ENCODE data around the gene PRSS22. TPM values are rescaled to one million over a fixed set of nuclear protein-coding genes. Genes with fewer than 3 reads are reported as not detected.

The PRSS22 gene
- total RNA-seq, 1 experiment from 2014 or later = 114 TPM

DNA sequence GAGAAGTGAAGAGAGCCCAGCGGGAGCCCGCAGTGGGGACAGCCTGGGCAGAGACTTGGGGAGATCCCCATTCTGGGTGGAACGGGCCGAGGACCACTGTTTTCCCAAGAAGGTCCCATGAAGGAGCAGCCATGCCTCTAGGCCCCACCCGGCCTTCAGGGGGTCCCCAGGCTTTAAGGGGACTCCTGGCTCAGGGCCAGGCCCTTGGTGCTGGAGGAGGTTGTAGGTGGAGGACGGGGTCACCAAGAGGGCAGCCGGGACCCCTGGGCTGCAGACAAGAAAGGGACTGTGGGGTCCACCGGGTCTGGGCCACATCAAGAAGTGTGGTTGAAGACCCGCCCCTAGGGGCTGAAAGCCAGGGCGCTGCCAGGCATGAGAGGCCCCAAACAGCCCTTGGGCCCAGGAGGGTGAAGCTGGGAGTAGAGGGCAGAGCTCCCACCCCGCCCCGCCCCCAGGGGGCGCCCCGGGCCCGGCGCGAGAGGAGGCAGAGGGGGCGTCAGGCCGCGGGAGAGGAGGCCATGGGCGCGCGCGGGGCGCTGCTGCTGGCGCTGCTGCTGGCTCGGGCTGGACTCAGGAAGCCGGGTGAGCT, 41.1 kb downstream of the PRSS22 start, which contains the start of gene PRSS21:
Gene PRSS21 (plus strand): TSS at position 487 of the 589 bp plus-strand sequence. CDS start 32 bp downstream, at position 519.
- no peak for DNase-seq (ENCODE audit: low spot score)

DNA sequence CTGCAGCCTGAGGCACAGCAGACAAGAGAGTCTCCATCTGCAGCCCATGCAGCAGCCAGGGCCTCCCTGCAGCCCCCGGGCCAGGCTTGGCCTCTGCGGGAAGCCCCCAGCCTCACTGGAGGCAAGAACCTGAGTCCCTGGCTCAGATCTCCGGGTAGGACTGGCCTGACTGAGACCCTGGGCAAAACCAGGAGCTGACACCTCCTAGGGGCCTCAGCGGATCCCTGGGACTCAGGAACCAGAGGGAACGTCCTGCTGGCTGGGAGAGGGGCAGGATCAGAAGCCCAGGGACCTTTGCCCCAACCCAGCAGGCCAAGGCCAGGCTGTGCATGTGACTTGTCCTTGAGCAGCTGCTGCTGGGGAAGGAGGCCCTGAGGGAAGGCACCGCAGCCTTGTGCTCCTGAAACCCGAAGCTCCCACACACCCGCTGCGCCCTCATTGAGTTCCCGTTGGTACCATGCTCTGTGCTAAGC, 42.6 kb downstream of the PRSS22 start:
- no peak for DNase-seq (ENCODE audit: low spot score)

DNA sequence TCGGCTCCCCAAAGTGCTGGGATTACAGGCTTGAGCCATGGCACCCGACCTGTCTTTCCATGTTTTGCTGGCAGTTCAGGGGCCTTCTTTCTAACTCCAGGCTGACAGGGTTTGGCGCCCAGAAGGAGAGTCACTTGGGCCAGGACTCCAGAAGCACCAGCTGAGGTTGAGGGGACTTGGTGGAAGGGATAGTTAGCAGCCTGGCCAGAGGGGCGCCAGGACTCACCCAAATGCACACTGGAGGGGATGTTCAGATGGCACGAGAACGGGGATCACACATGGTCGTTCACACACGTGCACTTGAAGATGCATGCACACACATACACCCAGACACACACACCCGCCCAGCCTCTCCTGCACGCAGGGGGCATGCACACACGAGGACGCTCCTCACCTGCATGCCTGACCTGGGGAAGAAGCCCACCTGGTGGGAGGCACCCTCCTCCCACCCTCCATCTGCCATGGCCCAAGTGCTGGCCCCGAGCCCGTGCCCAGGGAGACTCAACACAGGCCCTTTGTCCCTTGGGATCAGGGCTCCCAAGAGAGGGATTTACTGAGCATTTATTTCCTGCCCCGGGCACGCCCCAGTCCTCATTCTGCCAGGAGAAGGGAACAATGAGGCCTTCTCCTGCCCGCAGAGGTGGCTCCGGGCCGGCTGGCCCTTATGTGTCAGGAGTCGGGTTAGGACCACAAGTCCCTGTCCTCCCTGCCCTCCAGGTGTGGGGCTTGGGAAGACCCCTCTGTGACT, 43.2 kb downstream of the PRSS22 start:
- no peak for DNase-seq (ENCODE audit: low spot score)

DNA sequence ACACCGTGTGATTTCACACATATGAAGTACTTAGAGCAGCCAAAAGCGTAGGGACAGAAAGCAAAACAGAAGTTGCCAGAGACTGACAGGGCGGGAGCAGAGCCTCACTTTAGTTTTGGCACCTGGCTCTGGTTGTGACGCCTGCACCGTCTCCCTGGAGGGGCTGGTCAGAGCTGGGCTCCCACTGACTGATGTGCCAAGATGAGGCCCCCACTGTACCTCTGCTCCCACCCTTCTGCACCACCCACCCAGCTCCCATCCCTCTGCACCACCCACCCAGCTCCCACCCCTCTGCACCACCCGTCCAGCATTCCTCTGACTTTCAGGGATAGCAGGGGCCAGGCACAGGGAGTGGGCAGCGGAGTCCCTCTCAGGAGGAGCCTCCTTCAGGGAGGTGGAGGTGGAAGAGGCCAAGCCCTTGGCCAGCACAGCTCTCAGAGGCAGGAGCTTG, 44.2 kb downstream of the PRSS22 start:
- DNase-seq (ENCODE audit: low spot score) = no peak

DNA sequence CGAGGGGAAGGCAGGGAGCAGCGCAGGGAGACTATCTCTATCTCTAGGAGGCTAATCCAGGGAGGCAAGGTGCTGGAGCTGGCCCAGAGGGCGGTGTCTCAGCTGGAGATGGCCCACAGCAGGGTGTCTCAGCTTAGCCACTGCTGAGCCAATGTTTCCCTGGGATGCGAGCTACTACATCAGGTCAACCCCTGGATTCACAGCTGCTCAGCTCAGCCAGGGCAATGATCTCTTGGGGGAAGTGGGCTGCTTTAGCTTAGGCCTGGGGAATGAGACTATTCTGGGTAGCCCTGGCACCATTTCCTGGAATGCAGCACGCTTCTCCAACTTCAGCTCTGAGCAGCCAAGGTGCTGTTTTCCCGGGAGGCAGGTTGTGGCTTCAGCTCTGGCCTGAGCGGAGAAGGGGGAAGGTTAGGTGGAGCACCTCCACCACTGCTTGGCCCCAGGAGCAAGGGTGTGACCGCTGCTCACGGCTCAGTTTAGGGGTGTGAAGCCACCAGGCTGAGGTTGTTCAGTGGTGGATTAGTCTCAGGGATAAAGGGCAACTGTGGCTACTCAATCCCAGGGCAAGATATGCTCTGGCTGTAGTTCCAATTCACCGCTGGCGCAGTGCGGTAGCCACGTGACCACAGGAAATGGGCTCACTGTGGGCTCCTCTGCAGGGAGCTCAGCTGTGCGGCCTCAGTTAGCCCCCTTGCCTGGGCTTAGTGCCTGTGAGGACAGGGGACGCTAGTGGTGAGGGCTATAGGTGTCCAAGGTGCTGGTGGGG, 46.1 kb downstream of the PRSS22 start:
- DNase-seq (ENCODE audit: low spot score) = no peak

DNA sequence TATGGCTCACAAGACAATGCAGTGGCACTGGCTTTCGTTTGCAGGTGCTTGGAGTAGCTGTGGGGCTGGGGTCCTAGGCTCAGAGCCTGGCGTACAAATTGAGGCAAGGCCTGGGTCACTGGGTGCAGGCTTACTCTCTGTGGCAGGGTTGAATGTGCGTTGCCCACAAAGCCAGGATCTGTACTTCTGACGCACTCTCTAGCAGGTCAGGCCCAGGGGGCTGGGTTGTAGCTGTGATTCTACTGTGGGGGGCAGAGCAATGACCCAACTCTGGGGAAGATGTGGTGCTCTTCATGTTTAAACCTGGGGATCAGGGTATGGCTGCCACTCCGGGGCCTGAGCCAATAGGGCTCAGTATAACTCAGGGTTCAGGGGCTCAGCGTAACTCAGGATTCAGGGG, 47.3 kb downstream of the PRSS22 start:
- DNase-seq (ENCODE audit: low spot score) = no peak

DNA sequence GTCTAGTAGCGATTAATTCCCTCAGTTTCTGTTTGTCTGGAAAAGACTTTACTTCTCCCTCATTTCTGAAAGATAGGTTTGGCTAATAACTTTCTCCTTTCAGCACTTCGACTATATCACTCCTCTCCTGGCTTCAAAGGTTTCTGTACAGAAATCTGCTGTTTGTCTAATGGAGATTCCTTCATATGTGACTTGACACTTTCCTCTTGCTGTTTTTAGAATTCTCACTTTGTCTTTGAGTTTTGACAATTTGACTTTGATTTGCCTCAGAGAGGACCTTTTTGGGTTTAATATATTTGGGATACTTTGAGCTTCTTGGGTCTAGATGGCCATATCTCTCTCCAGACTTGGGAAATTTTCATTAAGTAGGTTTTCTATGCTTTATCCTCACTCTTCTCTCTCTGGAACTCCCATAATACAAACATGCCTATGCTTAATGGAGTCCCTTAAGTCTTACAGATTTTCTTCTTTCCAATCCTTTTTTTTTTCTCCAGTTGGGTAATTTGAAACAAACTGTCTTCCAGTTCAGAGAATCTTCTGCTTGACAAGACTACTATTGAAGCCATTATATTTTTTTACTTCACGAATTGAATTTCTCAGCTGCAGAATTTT, 48.7 kb downstream of the PRSS22 start:
- DNase-seq (ENCODE audit: low spot score) = no peak

DNA sequence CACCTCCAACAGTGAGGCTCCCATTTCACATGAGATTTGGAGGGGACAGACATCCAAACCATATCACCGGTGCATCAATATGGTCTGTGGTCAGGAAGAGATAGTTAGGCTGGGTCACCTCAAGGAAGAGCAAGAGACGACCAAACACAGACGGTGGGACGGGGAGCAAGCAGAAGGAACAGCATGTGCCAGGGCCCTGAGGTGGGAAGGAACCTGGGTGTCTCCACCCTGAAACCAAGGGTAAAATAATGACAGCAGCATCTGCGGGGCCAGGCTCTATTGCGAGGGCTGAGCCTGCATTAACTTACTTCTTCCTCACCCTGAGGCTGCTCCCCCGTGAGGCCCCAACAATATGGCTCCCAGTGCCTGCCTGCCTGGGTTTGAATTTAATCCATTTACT, 49.8 kb downstream of the PRSS22 start:
- no peak for DNase-seq (ENCODE audit: low spot score)

DNA sequence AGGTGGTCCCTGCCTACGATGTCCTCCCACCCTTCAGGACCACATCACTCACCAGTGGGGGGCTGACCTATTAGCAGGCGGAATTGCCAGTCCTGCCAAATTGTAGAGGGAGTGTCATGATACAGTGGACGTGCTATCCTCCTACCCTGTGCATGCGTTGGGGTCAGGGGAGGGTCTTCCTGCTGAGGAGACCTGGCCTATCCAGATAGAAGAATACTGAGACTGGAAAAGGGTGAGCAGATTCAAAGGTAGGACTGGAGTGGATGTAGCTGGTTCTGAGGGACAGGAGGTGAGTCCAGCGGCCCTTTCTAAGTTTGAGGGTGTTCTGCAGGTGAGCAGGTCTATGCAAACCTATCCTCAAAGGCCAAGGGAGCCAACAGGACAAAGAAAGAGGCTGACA, 51.7 kb downstream of the PRSS22 start:
- no peak for DNase-seq (ENCODE audit: low spot score)

DNA sequence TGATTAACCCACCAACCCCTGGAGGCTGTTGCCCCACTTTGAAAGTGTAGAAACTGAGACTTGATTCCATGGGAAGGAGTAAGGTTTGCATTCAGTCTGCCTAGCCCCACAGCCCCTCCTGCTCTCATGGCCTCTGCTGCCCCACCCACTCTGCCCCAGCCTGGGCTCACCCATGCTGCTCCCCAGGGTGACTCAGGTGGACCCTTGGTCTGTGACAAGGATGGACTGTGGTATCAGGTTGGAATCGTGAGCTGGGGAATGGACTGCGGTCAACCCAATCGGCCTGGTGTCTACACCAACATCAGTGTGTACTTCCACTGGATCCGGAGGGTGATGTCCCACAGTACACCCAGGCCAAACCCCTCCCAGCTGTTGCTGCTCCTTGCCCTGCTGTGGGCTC, 53.2 kb downstream of the PRSS22 start:
- DNase-seq (ENCODE audit: low spot score) = no peak

DNA sequence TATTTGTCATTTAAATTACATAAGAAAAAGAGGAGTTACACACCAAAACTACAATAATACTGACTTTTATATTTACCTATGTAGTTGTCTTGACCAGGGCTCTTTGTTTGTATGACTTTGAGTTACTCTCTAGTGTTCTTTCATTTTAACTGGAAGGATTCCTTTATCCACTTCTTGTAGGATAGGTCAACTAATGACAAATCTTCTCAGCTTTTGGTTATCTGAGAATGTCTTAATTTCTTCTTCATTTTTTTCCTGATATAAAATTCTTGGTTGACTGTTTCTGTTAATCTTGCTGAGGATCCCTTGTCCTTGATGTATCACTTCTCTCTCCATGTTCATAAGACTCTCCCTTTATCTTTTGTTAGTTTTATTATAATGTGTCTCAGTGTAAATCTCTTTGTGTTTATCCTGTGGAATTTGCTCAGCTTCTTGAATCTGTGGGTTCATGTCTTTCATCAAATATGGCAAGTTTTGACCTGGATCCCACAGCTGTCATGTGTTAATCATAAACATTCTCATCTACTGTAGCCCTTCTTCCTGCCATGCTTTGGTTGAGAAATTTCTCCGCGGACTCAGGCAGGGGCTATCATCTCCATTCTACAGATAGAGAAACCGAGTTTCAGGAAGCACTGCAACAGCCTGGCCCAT, 54.3 kb downstream of the PRSS22 start:
- no peak for DNase-seq (ENCODE audit: low spot score)

Other genes with a start within 250 kb of the PRSS22 start
- gene KCTD5, start 175.6 kb downstream of the PRSS22 start, total RNA-seq (2014; rRNA removed; shearing (Covaris generic)) = 73.1 and 104 TPM in 2 replicates
- 0.23 and 2.6 TPM in 2 replicates for gene PRSS27, start 137.9 kb downstream of the PRSS22 start, total RNA-seq (2014; rRNA removed; shearing (Covaris generic))
- 132 and 138 TPM in 2 replicates for gene SRRM2, start 105.5 kb downstream of the PRSS22 start, total RNA-seq (2014; rRNA removed; shearing (Covaris generic))
- gene ELOB, start 80.9 kb downstream of the PRSS22 start, total RNA-seq (2014; rRNA removed; shearing (Covaris generic)) = 387 and 398 TPM in 2 replicates
- gene PRSS33, start 70.6 kb downstream of the PRSS22 start, total RNA-seq (2014; rRNA removed; shearing (Covaris generic)) = 0.13 TPM in 1 of 2 replicates, not detected in the other
- not detected in 2 replicates for gene PRSS41, start 59.7 kb downstream of the PRSS22 start, total RNA-seq (2014; rRNA removed; shearing (Covaris generic))
- gene PRSS21, start 40.9 kb downstream of the PRSS22 start, total RNA-seq (2014; rRNA removed; shearing (Covaris generic)) = not detected in 2 replicates
- gene ZG16B, start 27.9 kb downstream of the PRSS22 start, total RNA-seq (2014; rRNA removed; shearing (Covaris generic)) = 16.1 and 23.3 TPM in 2 replicates
- gene FLYWCH2, start 25.0 kb upstream of the PRSS22 start, total RNA-seq (2014; rRNA removed; shearing (Covaris generic)) = 47.4 and 52.2 TPM in 2 replicates
- gene FLYWCH1, start 53.8 kb upstream of the PRSS22 start, total RNA-seq (2014; rRNA removed; shearing (Covaris generic)) = 25.8 and 30.1 TPM in 2 replicates
- gene KREMEN2, start 106.1 kb upstream of the PRSS22 start, total RNA-seq (2014; rRNA removed; shearing (Covaris generic)) = 0.08 and 0.31 TPM in 2 replicates
- 97.9 and 106 TPM in 2 replicates for gene PAQR4, start 111.2 kb upstream of the PRSS22 start, total RNA-seq (2014; rRNA removed; shearing (Covaris generic))
- 86.3 and 92.1 TPM in 2 replicates for gene PKMYT1, start 122.3 kb upstream of the PRSS22 start, total RNA-seq (2014; rRNA removed; shearing (Covaris generic))
- gene CLDN9, start 154.8 kb upstream of the PRSS22 start, total RNA-seq (2014; rRNA removed; shearing (Covaris generic)) = 2.6 and 4.7 TPM in 2 replicates
- not detected in 2 replicates for gene CLDN6, start 160.0 kb upstream of the PRSS22 start, total RNA-seq (2014; rRNA removed; shearing (Covaris generic))
- 709 and 783 TPM in 2 replicates for gene TNFRSF12A, start 162.2 kb upstream of the PRSS22 start, total RNA-seq (2014; rRNA removed; shearing (Covaris generic))
- gene HCFC1R1, start 165.8 kb upstream of the PRSS22 start, total RNA-seq (2014; rRNA removed; shearing (Covaris generic)) = 32.0 and 39.4 TPM in 2 replicates
- 54.9 and 58.5 TPM in 2 replicates for gene THOC6, start 165.9 kb upstream of the PRSS22 start, total RNA-seq (2014; rRNA removed; shearing (Covaris generic))
- 40.5 and 50.1 TPM in 2 replicates for gene BICDL2, start 178.8 kb upstream of the PRSS22 start, total RNA-seq (2014; rRNA removed; shearing (Covaris generic))
- gene MMP25, start 188.4 kb upstream of the PRSS22 start, total RNA-seq (2014; rRNA removed; shearing (Covaris generic)) = 0.05 TPM in 1 of 2 replicates, not detected in the other
- gene IL32, start 207.5 kb upstream of the PRSS22 start, total RNA-seq (2014; rRNA removed; shearing (Covaris generic)) = 5.0 and 8.5 TPM in 2 replicates
- not detected in 2 replicates for gene ZSCAN10, start 241.1 kb upstream of the PRSS22 start, total RNA-seq (2014; rRNA removed; shearing (Covaris generic))